ENCODE data around the gene POC1A. TPM values are rescaled to one million over a fixed set of nuclear protein-coding genes. Genes with fewer than 3 reads are reported as not detected.
"Not testable (repeated sequence)": the region's sequence is repeated elsewhere in the genome, so short reads cannot be mapped to it uniquely, and the experiment has no call there.

The POC1A gene
- total and polyA plus RNA-seq, 2 of the 8 experiments (the other 6 are each of a cell fraction or from before 2014, with no cell fraction given), result 35.7 to 39.2 TPM

GRCh38 chr3:52171514-52172261 lies 17.5 kb upstream of the POC1A start (continued):
- no peak for TF ChIP-seq SIRT6 (IDR thresholded peaks at IDR 0.05; ENCODE audit: low read length)

DNA sequence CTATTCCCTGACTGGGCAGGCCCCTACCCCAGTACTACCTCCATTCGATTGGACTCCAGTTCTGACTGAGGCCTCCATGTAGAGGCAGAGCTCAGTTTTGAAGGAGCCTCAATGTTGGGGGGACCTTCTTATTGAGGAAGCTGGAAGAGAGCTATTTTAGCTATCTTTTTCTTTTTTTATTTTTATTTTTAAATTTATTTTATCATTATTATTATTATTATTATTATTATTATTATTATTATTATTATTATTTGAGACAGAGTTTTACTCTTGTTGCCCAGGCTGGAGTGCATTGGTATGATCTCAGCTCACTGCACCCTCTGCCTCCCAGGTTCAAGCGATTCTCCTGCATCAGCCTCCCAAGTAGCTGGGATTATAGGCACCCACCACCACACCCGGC lies 16.0 kb upstream of the POC1A start:
- not testable (repeated sequence) for H3K79me2 ChIP-seq (ENCODE audit: control insufficient read depth in 1 of 2, insufficient read depth in 2 of 2, low read length in 2 of 2); H3K4me1 ChIP-seq (replicated peaks in 1 of 4; ENCODE audit: control insufficient read depth in 3 of 4, insufficient read depth in 4 of 4, low read length in 3 of 4); H3K36me3 ChIP-seq (ENCODE audit: control insufficient read depth in 2 of 4, insufficient read depth in 4 of 4, low read length in 3 of 4); H4K91ac ChIP-seq (replicated peaks; ENCODE audit: insufficient read length, low read length); H3K27ac ChIP-seq (ENCODE audit: low read depth, low read length); H2BK15ac ChIP-seq (ENCODE audit: low read length); H3K4me2 ChIP-seq (ENCODE audit: insufficient read depth in 1 of 2, low read depth in 2 of 2, low read length in 2 of 2); H4K20me1 ChIP-seq (replicated peaks in 1 of 2; ENCODE audit: control insufficient read depth in 1 of 2, insufficient read depth in 2 of 2, low read length in 2 of 2); H2BK12ac ChIP-seq (ENCODE audit: low read depth, low read length); H3K79me1 ChIP-seq (ENCODE audit: low read depth, low read length); H2AK5ac ChIP-seq (ENCODE audit: low read depth, low read length); H2BK20ac ChIP-seq (ENCODE audit: low read length); H3K27me3 ChIP-seq (replicated peaks in 1 of 4; ENCODE audit: control insufficient read depth in 3 of 4, extremely low read depth in 1 of 4, insufficient read depth in 3 of 4, low read length in 3 of 4); H3K4me3 ChIP-seq (ENCODE audit: extremely low read depth in 1 of 4, insufficient read depth in 2 of 4, low read depth in 3 of 4, low read length in 4 of 4); FAIRE-seq; H3K9me3 ChIP-seq (ENCODE audit: insufficient read depth in 2 of 2, low read depth in 1 of 2, low read length in 1 of 2); H2AFZ ChIP-seq (ENCODE audit: low read length); H3K23ac ChIP-seq (ENCODE audit: insufficient read length); H3K18ac ChIP-seq (ENCODE audit: extremely low read depth, low read length); H2BK5ac ChIP-seq (ENCODE audit: low read depth, low read length); H3K14ac ChIP-seq (ENCODE audit: insufficient read length); H4K8ac ChIP-seq (ENCODE audit: extremely low read depth, insufficient read depth, low read length); DNase-seq (ENCODE audit: low read depth in 1 of 2, low spot score in 2 of 2); H4K5ac ChIP-seq (ENCODE audit: insufficient read length, low read depth, low read length); H3K23me2 ChIP-seq (ENCODE audit: low read depth, low read length); H3K9ac ChIP-seq (replicated peaks in 1 of 4; ENCODE audit: extremely low read depth in 1 of 4, low read depth in 3 of 4, low read length in 3 of 4); H3K4ac ChIP-seq (replicated peaks; ENCODE audit: insufficient read length, low read depth, low read length); H2BK120ac ChIP-seq (replicated peaks; ENCODE audit: low read depth, low read length); H3K56ac ChIP-seq (replicated peaks; ENCODE audit: insufficient read length, low read depth, low read length)
- POLR2A ChIA-PET (ENCODE audit: partially characterized antibody), result interaction anchor here (1.2 to 1.5 kb wide), 3 partner anchors 11 to 27 kb away, joined by 3 to 5 read pairs (median 5); partner anchors contain the start of gene POC1A
- CTCF ChIA-PET (ENCODE audit: partially characterized antibody), result interaction anchor here (0.5 to 4.4 kb wide), 17 partner anchors 9 to 242 kb away, joined by 3 to 26 read pairs (median 4); no protein-coding TSS in a partner anchor
- 89% methylated on average over 3 of the region's 3 CpGs; no CpG with 5 or more reads in 1 of the 2 experiments for WGBS, 2 experiments (ENCODE audit: extremely low coverage in 1 of 2, insufficient coverage in 1 of 2, insufficient read length in 1 of 2, insufficient replicate concordance in 2 of 2, low coverage in 1 of 2, low lambda C conversion rate in 2 of 2, missing lambda C conversion rate in 1 of 2)

All from H1 (cell line).